H1 (cell line): Measurements from ENCODE around the gene COL11A1. TPM values are rescaled to one million over a fixed set of nuclear protein-coding genes. Genes with fewer than 3 reads are reported as not detected.

ENCODE experiments used
- CTCF ChIA-PET: fragments of 300-600 bp; sonication (Branson Sonifier 250); formaldehyde crosslinking; loops from one replicate; lab custom pipeline; 2021; ENCODE audit not compliant: partially characterized antibody; lab: Charles Lee
- POLR2A ChIA-PET: fragments of 300-600 bp; sonication (Branson Sonifier 250); formaldehyde crosslinking; loops from one replicate; lab custom pipeline; 2021; ENCODE audit warnings: inconsistent platforms; ENCODE audit not compliant: partially characterized antibody; lab: Charles Lee
- DNase-seq, 2 experiments: peaks; one replicate each; pipeline versions ENCODE4 v3.0.0 to v3.0.0-alpha.2; 2010 to 2022; ENCODE audit warnings: low spot score in 2 of 2, low read depth in 1 of 2, mixed read lengths in 1 of 2
- FAIRE-seq: peaks from 2 replicates; lab custom pipeline; 2011; peaks lifted over from hg19 to GRCh38; lab: Jason Lieb, UNC
- H2AFZ ChIP-seq: 2 replicates; pipeline ENCODE4 v1.8.1; 2012; ENCODE audit warnings: low read length, inconsistent platforms
- H2AK5ac ChIP-seq: 2 replicates; pipeline ENCODE4 v1.6.1; 2013; ENCODE audit warnings: low read depth, low read length
- H2BK120ac ChIP-seq: replicated peaks from 2 replicates; pipeline ENCODE3; 2013; ENCODE audit warnings: low read depth, low read length, inconsistent platforms
- H2BK12ac ChIP-seq: 2 replicates; pipeline ENCODE4 v1.6.1; 2013; ENCODE audit warnings: low read depth, low read length
- H2BK15ac ChIP-seq: 2 replicates; pipeline ENCODE4 v1.6.1; 2013; ENCODE audit warnings: low read length
- H2BK20ac ChIP-seq: 2 replicates; pipeline ENCODE4 v1.6.1; 2013; ENCODE audit warnings: low read length
- H2BK5ac ChIP-seq: 2 replicates; pipeline ENCODE4 v1.6.1; 2013; ENCODE audit warnings: low read depth, low read length
- H3K14ac ChIP-seq: 2 replicates; pipeline ENCODE4 v1.6.1; 2013; ENCODE audit warnings: inconsistent platforms; ENCODE audit not compliant: insufficient read length
- H3K18ac ChIP-seq: 2 replicates; pipeline ENCODE4 v1.6.1; 2013; ENCODE audit warnings: low read length; ENCODE audit errors: extremely low read depth
- H3K23ac ChIP-seq: 2 replicates; pipeline ENCODE4 v1.6.1; 2013; ENCODE audit warnings: inconsistent platforms; ENCODE audit not compliant: insufficient read length
- H3K23me2 ChIP-seq: 2 replicates; pipeline ENCODE4 v1.6.1; 2013; ENCODE audit warnings: low read depth, low read length
- H3K27ac ChIP-seq: 2 replicates; pipeline ENCODE4 v1.6.1; 2011; ENCODE audit warnings: low read depth, low read length, inconsistent platforms
- H3K27me3 ChIP-seq, 4 experiments: replicated peaks in 1 of 4; 1 replicate in 1 of 4; 2 replicates in 3 of 4; pipeline versions ENCODE4 v1.6.1 to v1.8.1; 2011 to 2013; ENCODE audit warnings: low read length in 3 of 4, mild to moderate bottlenecking in 3 of 4, inconsistent platforms in 2 of 4, mixed read lengths in 2 of 4, moderate library complexity in 1 of 4; ENCODE audit not compliant: control insufficient read depth in 3 of 4, insufficient read depth in 3 of 4; ENCODE audit errors: extremely low read depth in 1 of 4
- H3K36me3 ChIP-seq, 4 experiments: 2 replicates each; pipeline versions ENCODE4 v1.6.1 to v1.8.1; 2011 to 2013; ENCODE audit warnings: mild to moderate bottlenecking in 4 of 4, low read length in 3 of 4, moderate library complexity in 2 of 4, control low read depth in 1 of 4, inconsistent platforms in 1 of 4; ENCODE audit not compliant: insufficient read depth in 4 of 4, control insufficient read depth in 2 of 4
- H3K4ac ChIP-seq: replicated peaks from 2 replicates; pipeline ENCODE3; 2013; ENCODE audit warnings: low read length, low read depth, mixed read lengths, inconsistent platforms; ENCODE audit not compliant: insufficient read length
- H3K4me1 ChIP-seq, 4 experiments: replicated peaks in 1 of 4; 1 replicate in 1 of 4; 2 replicates in 3 of 4; pipeline versions ENCODE4 v1.6.1 to v1.8.1; 2011 to 2013; ENCODE audit warnings: low read length in 3 of 4, inconsistent platforms in 2 of 4, mixed read lengths in 1 of 4; ENCODE audit not compliant: insufficient read depth in 4 of 4, control insufficient read depth in 3 of 4
- H3K4me2 ChIP-seq, 2 experiments: 2 replicates each; pipeline versions ENCODE4 v1.6.1 to v1.8.1; 2011 to 2013; ENCODE audit warnings: low read depth in 2 of 2, low read length in 2 of 2, control low read depth in 1 of 2, inconsistent platforms in 1 of 2, mild to moderate bottlenecking in 1 of 2; ENCODE audit not compliant: insufficient read depth in 1 of 2
- H3K4me3 ChIP-seq, 4 experiments: fragments of 200-600, 300-600 bp in 1 of 4; sonication (generic), shearing (Covaris generic), sonication (Bioruptor Twin) in 1 of 4; 2 replicates each; pipeline versions ENCODE4 v1.5.1 to v1.8.1; 2011 to 2016; ENCODE audit warnings: low read length in 4 of 4, low read depth in 3 of 4, control low read depth in 2 of 4, inconsistent platforms in 2 of 4, mild to moderate bottlenecking in 2 of 4, mixed read lengths in 1 of 4, moderate library complexity in 1 of 4; ENCODE audit not compliant: insufficient read depth in 2 of 4; ENCODE audit errors: extremely low read depth in 1 of 4
- H3K56ac ChIP-seq: replicated peaks from 2 replicates; pipeline ENCODE3; 2013; ENCODE audit warnings: low read depth, mild to moderate bottlenecking, mixed read lengths, low read length, inconsistent platforms; ENCODE audit not compliant: insufficient read length
- H3K79me1 ChIP-seq: 2 replicates; pipeline ENCODE4 v1.6.1; 2013; ENCODE audit warnings: low read depth, low read length, control low read depth
- H3K79me2 ChIP-seq, 2 experiments: 2 replicates each; pipeline versions ENCODE4 v1.6.1 to v1.8.1; 2012 to 2013; ENCODE audit warnings: low read length in 2 of 2, mild to moderate bottlenecking in 2 of 2, inconsistent platforms in 1 of 2; ENCODE audit not compliant: insufficient read depth in 2 of 2, control insufficient read depth in 1 of 2
- H3K9ac ChIP-seq, 4 experiments: replicated peaks in 1 of 4; 1 replicate in 1 of 4; 2 replicates in 3 of 4; pipeline versions ENCODE4 v1.6.1 to v1.8.1; 2011 to 2013; ENCODE audit warnings: low read depth in 3 of 4, low read length in 3 of 4, control low read depth in 2 of 4, mild to moderate bottlenecking in 2 of 4, moderate library complexity in 2 of 4, inconsistent platforms in 1 of 4; ENCODE audit errors: extremely low read depth in 1 of 4
- H3K9me3 ChIP-seq, 2 experiments: 2 replicates each; pipeline versions ENCODE4 v1.6.1 to v1.8.1; 2012 to 2013; ENCODE audit warnings: mild to moderate bottlenecking in 2 of 2, moderate library complexity in 2 of 2, control low read depth in 1 of 2, inconsistent platforms in 1 of 2, low read depth in 1 of 2, low read length in 1 of 2, mixed read lengths in 1 of 2; ENCODE audit not compliant: insufficient read depth in 2 of 2
- H4K20me1 ChIP-seq, 2 experiments: replicated peaks in 1 of 2; 2 replicates each; pipeline versions ENCODE3 to v1.8.1; 2011 to 2013; ENCODE audit warnings: inconsistent platforms in 2 of 2, low read length in 2 of 2, mild to moderate bottlenecking in 1 of 2; ENCODE audit not compliant: insufficient read depth in 2 of 2, control insufficient read depth in 1 of 2
- H4K5ac ChIP-seq: 2 replicates; pipeline ENCODE4 v1.6.1; 2013; ENCODE audit warnings: low read length, low read depth, mixed read lengths, inconsistent platforms; ENCODE audit not compliant: insufficient read length
- H4K8ac ChIP-seq: 2 replicates; pipeline ENCODE4 v1.8.0; 2013; ENCODE audit warnings: mild to moderate bottlenecking, moderate library complexity, low read length, inconsistent platforms; ENCODE audit not compliant: insufficient read depth; ENCODE audit errors: extremely low read depth
- H4K91ac ChIP-seq: replicated peaks from 2 replicates; pipeline ENCODE3; 2013; ENCODE audit warnings: low read length, mixed read lengths, inconsistent platforms; ENCODE audit not compliant: insufficient read length
- BRCA1 ChIP-seq: IDR thresholded peaks from 2 replicates; pipeline ENCODE4 v1.6.1; 2012; ENCODE audit warnings: low read depth, low read length, improper control_type of control experiment
- CEBPB ChIP-seq: IDR thresholded peaks from 2 replicates; pipeline ENCODE4 v1.6.1; 2012; ENCODE audit warnings: low read depth, low read length
- E2F6 ChIP-seq: IDR thresholded peaks from 2 replicates; pipeline ENCODE4 v1.6.1; 2012; ENCODE audit warnings: inconsistent platforms
- EP300 ChIP-seq, 2 experiments: IDR thresholded peaks; 1 replicate in 1 of 2; 2 replicates in 1 of 2; pipeline ENCODE4 v1.6.1; 2011 to 2012; ENCODE audit warnings: low read depth in 2 of 2, low read length in 2 of 2, mild to moderate bottlenecking in 2 of 2, borderline replicate concordance in 1 of 2, inconsistent platforms in 1 of 2, moderate library complexity in 1 of 2
- HDAC6 ChIP-seq: IDR thresholded peaks from one replicate; pipeline ENCODE4 v1.7.1; 2012; ENCODE audit warnings: low read depth, mild to moderate bottlenecking, inconsistent platforms, low read length, moderate library complexity
- KDM1A ChIP-seq: fragments of 200-600, 300-600 bp; sonication (generic); IDR thresholded peaks from 2 replicates; pipeline ENCODE4 v1.7.1; 2016; ENCODE audit warnings: mild to moderate bottlenecking, low read length, borderline replicate concordance
- MAFK ChIP-seq: IDR thresholded peaks from 2 replicates; pipeline ENCODE4 v1.6.1; 2012; ENCODE audit warnings: low read depth, mild to moderate bottlenecking, improper control_type of control experiment, low read length
- POLR2AphosphoS5 ChIP-seq: IDR thresholded peaks from 2 replicates; pipeline ENCODE4 v1.6.1; 2011; ENCODE audit warnings: low read depth, low read length
- POU5F1 ChIP-seq: IDR thresholded peaks from 2 replicates; pipeline ENCODE4 v1.6.1; 2011; ENCODE audit warnings: low read depth, mild to moderate bottlenecking, low read length, moderate library complexity
- RAD21 ChIP-seq, 2 experiments: IDR thresholded peaks in 1 of 2; conservative IDR thresholded peaks in 1 of 2; 2 replicates each; pipeline ENCODE4 v1.6.1; 2011; ENCODE audit warnings: low read depth in 2 of 2, low read length in 2 of 2, improper control_type of control experiment in 1 of 2, inconsistent platforms in 1 of 2, mild to moderate bottlenecking in 1 of 2, moderate library complexity in 1 of 2
- RFX5 ChIP-seq: IDR thresholded peaks from 2 replicates; pipeline ENCODE4 v1.6.1; 2011; ENCODE audit warnings: low read depth, low read length, improper control_type of control experiment, borderline replicate concordance
- SIRT6 ChIP-seq: IDR thresholded peaks from one replicate; pipeline ENCODE4 v1.7.1; 2012; ENCODE audit warnings: low read length, inconsistent platforms
- SUZ12 ChIP-seq: fragments of 200-600 bp; sonication (generic); IDR thresholded peaks from 2 replicates; pipeline ENCODE4 v1.6.1; 2012; ENCODE audit warnings: mild to moderate bottlenecking, inconsistent platforms, low read length, moderate library complexity, mixed read lengths
- TBP ChIP-seq: IDR thresholded peaks from 2 replicates; pipeline ENCODE4 v1.6.1; 2011; ENCODE audit warnings: low read depth, low read length, improper control_type of control experiment
- WGBS, 2 experiments: shearing (Covaris generic) in 1 of 2; methylation state at CpG; one replicate each; pipeline versions ENCODE4 v1.1.6 to v1.1.7; 2013 to 2015; ENCODE audit warnings: low lambda C conversion rate in 2 of 2, mixed read lengths in 2 of 2, inconsistent platforms in 1 of 2, low coverage in 1 of 2, missing lambda C conversion rate in 1 of 2; ENCODE audit not compliant: insufficient replicate concordance in 2 of 2, insufficient coverage in 1 of 2, insufficient read length in 1 of 2; ENCODE audit errors: extremely low coverage in 1 of 2, missing lambda C conversion rate in 1 of 2; 5-methylcytosine and 5-hydroxymethylcytosine counted together
- polyA plus RNA-seq, 7 experiments: library from polyadenylated mRNA; depleted of rRNA in 3 of 7; stranded (reverse) in 5 of 7; unstranded in 2 of 7; fragments of >200 nt in 5 of 7; fragments of 200-250 nt in 2 of 7; gene quantifications; 1 replicate in 5 of 7; 2 replicates in 1 of 7; 4 replicates in 1 of 7; pipeline versions ENCODE4 v1.2.1 to v1.2.3, GENCODE V29; 2011 to 2013; ENCODE audit warnings: missing spikeins in 2 of 7, mixed read lengths in 2 of 7
- total RNA-seq: library from RNA; stranded (reverse); fragmentation: NEBNext Ultra II Directional; extraction: Animal tissue kit (Norgen Biotek cat#: 25700); gene quantifications from 2 replicates; pipeline ENCODE4 v1.2.1, GENCODE V29; 2021

The COL11A1 gene
- total and polyA plus RNA-seq, 2 of the 8 experiments (the other 6 are each of a cell fraction or from before 2014, with no cell fraction given): 4.0 to 27.9 TPM

GRCh38 chr1:102853701-102854187 is 254.6 kb downstream of the COL11A1 start:
- Histone ChIP-seq H3K27ac (no peak overlapping the region), H3K14ac (no peak overlapping the region), H3K79me2 (no peaks in the 10 kb centered on the region), H3K23ac (no peak overlapping the region), H3K36me3 (no peaks in the 10 kb centered on the region), H3K23me2 (no peaks in the 10 kb centered on the region), H3K4me3 (no peak overlapping the region), H4K20me1 (no peaks in the 10 kb centered on the region), H2BK15ac (no peak overlapping the region), H4K91ac (no peak overlapping the region), H3K18ac (no peak overlapping the region), H3K9me3 (peaks cover 0 to 7% of the 10 kb centered on the region in 2 experiments; a peak in 2 of 4 replicates), H2AFZ (no peak overlapping the region), H2BK120ac (no peak overlapping the region), H3K4ac (no peak overlapping the region), H2BK5ac (no peak overlapping the region), H3K4me1 (no peaks in the 10 kb centered on the region), H2BK12ac (no peak overlapping the region), H3K4me2 (no peak overlapping the region), H3K9ac (no peak overlapping the region), H4K8ac (peak overlapping the region; percentile 25), H3K79me1 (no peaks in the 10 kb centered on the region), H3K56ac (no peak overlapping the region), H2AK5ac (no peak overlapping the region), H3K27me3 (no peaks in the 10 kb centered on the region), H4K5ac (no peak overlapping the region), H2BK20ac (no peak overlapping the region)
- ChIA-PET CTCF (interaction anchor here (0.9 kb wide), 1 partner anchor 1347 kb away, joined by 3 read pairs; no protein-coding TSS in a partner anchor), POLR2A (no interaction called here)
- FAIRE-seq (no peak), DNase-seq (no peak)
- no peak for TF ChIP-seq EP300 (IDR thresholded peaks at IDR 0.05; ENCODE audit: borderline replicate concordance in 1 of 2, low read depth in 2 of 2, low read length in 2 of 2)
- no peak for TF ChIP-seq KDM1A
- TF ChIP-seq RFX5: no peak
- TF ChIP-seq SIRT6: no peak
- no peak for TF ChIP-seq RAD21 (IDR thresholded peaks at IDR 0.05 in 1 of 2, conservative IDR thresholded peaks at IDR 0.05 in 1 of 2; ENCODE audit: low read depth in 2 of 2, low read length in 2 of 2)
- TF ChIP-seq E2F6: no peak
- TF ChIP-seq POU5F1: no peak
- no peak for TF ChIP-seq POLR2AphosphoS5
- TF ChIP-seq CEBPB: no peak
- no peak for TF ChIP-seq HDAC6
- TF ChIP-seq BRCA1: no peak
- no peak for TF ChIP-seq MAFK
- no peak for TF ChIP-seq TBP
- TF ChIP-seq SUZ12: no peak
- 96% methylated on average over 18 of the region's 50 CpGs; no CpG with 5 or more reads in 1 of the 2 experiments for WGBS, 2 experiments
